ENCODE data around the gene SZT2.

Gene SZT2

DNA sequence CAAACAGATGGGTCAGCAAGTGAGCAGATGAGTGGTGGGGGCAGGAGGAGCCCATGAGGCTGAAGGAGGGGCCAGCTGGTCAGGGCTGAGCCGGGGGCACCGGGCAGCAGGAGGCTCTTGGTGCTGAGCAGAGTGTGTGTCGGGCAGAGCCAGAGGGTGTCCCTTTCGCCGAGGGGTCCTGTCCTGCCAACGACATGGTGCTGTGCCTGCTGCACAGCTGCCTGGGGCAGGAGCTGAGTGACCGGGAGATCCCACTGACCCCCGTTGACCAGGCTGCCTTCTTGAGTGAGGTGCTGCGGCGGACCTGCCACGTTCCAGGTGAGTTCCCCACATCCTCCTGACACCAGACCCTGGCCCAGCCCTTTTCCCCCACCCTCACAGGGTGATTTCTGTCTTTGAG is 36.5 kb downstream of the SZT2 start:
- DNase-seq = no peak

DNA sequence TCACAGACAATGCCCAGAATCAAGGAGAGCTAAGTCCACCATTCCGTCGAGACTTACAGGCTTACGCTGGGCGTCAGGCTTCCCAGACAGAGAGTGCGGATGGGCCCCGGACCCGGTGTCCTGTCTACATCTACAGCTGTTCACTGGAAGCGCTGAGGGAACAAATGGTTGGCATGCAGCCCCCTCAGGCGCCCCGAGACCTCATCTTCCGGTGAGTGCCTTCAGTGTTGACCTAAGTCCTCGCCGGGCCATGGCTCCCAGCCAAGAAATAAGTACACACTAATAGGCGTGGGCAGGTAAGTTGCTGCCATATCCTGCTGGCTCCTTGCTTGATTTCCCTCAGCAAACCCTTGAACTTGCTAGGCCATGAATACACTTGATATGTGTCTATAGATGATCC is 37.8 kb downstream of the SZT2 start:
- DNase-seq = no peak

GRCh38 chr1:43427941-43428340 is 38.2 kb downstream of the SZT2 start:
- DNase-seq = no peak

GRCh38 chr1:43430831-43431230 is 41.1 kb downstream of the SZT2 start:
- DNase-seq = no peak

GRCh38 chr1:43431676-43432075 is 42.0 kb downstream of the SZT2 start:
- DNase-seq = no peak

- DNase-seq = no peak
These were observed 42.6 kb downstream of the SZT2 start for GRCh38 chr1:43432171-43432860.

GRCh38 chr1:43432907-43433306 is 43.2 kb downstream of the SZT2 start:
- no peak for DNase-seq

DNA sequence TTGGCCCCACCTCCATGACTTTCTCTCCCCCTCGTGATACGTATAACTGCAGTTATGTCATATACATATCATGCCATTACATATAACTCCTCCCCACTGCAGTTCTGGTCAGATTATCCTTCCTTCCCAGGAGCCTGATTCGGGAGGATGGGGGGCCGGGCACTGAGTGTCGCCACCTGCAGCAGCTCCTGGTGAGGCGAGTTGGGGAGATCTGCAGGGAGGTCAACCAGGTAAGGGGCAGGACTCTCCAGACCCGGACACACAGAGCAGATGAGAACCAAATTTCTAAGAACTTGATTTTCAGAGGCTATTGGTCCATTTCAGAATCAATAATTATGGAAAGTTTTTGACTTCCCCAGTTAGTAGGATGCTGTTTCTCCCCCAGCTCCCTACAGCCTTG is 44.6 kb downstream of the SZT2 start:
- no peak for DNase-seq

DNA sequence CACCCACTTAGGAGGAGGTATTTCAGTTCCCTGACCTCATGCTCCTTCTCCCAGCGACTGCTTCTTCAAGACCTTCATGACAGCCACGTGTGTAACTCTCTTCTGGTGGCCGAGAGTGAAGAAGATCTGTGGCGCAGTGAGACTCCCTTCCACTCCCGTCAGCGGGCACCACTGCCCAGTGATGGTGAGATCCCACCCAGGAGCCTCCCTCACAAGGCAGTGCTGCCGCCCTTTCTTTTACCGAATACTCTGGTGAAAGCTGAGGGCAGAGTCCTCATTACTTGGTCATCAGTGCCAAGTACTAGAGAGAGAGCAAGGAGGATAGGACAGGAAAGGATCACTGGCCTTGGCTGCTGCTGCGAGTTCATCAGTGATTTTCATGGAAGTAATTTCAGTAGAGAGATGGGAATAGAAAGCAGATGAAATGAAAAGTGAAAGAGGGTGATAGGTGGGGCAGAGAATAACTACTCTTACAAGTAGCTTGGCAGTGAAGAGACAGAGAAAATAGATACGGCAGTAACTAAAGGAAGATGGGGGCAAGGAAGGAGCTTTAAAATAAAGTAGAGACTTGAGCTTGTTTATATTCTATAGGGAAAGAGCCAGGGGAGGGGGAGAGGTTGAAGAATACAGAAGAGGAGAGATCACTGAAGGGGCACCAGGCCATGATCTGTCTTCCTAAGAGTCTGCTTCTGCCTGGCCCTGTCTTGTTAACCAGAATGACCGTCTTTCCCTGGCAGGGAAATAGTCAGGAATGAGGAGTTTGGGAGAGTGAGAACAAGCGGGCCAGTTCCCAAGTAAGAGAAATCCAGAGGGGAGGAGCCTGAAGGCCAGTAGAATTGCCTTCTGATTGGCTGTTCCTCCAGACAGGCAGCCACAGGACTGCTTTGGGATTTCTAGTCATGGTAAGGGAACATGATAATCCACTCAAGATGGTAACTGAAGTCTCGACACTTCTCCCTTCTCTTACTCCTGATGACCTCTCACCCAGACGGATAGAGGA is 45.7 kb downstream of the SZT2 start:
- DNase-seq = no peak

GRCh38 chr1:43436371-43436770 is 46.7 kb downstream of the SZT2 start:
- no peak for DNase-seq

DNA sequence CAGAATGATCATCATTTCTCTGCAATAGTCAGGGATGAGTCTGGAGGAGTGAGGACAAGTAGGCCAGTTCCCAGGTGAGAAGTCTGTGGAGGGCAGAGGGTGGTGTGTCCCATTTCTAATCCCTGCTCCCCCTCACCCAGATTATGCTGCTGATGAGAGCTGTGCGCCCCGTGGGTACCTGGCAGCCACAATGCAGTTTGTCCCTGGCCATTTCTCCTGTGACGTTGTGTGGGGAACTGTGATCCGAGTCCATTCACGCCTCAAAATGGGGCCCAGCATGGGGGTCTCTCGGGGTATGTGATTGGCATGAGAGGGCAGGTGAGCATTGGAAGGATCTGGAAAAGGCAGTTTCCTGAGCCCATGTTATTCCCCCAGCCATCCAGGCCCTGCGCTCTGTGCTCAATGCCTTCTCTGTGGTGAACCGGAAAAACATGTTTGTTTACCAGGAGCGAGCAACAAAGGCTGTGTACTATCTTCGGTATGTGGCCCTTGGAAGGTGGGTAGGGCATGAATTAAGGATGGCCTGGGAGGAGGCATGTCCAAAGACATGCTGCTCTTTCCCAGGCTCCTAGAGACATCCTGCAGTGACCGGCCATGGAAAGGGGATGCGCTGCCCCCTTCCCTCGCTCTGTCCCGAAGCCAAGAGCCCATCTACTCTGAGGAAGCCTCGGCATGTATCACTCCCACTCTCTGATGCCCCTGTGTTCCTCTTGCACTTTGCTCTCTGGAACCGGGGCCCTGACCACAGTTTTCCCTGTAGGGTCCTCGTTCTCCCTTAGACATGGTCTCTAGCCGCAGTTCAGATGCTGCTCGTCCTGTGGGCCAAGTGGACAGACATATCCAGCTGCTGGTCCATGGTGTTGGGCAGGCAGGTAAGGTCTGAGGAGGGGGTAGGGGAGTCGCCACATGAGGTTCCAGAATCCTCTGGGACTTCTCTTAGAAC is 47.6 kb downstream of the SZT2 start:
- no peak for DNase-seq

GRCh38 chr1:43438006-43438405 is 48.3 kb downstream of the SZT2 start:
- DNase-seq = no peak

DNA sequence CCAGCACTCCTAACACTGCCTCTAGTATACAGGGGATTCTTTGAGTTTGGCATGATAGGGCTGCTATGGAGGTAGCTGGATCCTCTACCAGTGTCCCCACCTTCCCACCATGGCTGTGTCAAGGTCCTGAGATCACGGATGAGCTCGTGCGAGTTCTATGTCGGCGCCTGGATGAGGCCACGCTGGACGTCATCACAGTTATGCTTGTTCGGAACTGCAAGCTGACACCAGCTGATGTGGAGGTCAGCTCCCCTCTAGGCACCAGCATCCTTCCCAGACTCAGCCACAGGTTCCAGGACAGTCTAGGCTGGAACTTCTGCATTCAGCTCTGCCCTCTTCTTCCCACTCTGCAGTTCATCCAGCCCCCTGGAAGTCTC is 48.9 kb downstream of the SZT2 start:
- DNase-seq = no peak

GRCh38 chr1:43438953-43439581 is 49.4 kb downstream of the SZT2 start:
- no peak for DNase-seq

GRCh38 chr1:43439781-43440180 is 50.1 kb downstream of the SZT2 start:
- DNase-seq = no peak

DNA sequence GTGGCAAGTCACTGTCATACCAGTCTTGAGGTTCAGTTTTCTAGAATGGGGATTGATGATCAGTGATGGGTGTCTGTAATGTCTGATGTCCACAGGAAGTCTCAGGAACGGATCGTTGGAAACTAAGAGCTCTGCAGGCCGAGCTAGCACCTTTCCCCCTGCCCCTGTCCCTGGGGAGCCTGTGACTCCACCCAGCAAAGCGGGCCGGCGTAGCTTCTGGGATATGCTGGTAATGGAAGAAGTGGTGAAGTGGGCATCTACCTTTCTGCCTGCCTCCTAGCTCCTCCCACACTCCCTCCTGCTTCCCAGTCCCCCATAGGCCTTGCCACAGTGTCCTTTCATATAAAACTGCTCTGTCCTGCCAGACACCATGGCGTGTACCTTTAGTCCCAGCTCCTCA is 50.7 kb downstream of the SZT2 start:
- no peak for DNase-seq

DNA sequence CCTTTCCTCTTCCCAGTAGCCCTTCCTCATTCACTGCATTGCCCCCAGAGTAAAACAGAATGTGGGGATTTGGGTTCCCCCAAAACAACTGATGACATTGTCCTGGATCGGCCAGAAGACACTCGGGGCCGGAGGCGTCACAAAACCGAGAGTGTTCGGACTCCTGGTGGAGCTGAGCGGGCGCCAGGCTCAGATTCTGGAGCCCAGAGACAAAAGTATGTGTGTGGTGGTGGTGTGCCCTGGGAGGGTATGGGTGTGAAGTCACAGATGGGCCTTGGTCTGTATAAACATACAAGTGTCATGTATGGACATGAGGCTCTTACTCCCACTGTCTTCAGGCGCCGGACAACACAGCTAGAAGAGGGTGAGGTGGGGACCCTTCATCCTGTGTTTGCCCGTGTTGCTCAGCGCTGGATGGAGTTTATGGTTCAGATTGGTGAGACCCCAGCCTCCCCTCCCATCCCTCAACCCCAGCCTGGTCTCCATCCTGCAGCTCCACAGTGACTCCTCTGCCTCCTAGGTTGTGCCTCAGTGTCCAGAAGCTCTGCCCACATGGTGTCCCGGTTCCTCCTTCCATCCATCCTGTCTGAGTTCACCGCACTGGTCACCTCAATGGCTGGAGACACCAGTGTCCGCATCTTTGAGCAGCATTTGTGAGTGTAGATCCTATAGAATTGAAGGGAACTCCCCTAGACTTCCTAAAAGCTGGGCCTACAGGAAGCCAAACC is 51.6 kb downstream of the SZT2 start:
- DNase-seq = no peak

DNA sequence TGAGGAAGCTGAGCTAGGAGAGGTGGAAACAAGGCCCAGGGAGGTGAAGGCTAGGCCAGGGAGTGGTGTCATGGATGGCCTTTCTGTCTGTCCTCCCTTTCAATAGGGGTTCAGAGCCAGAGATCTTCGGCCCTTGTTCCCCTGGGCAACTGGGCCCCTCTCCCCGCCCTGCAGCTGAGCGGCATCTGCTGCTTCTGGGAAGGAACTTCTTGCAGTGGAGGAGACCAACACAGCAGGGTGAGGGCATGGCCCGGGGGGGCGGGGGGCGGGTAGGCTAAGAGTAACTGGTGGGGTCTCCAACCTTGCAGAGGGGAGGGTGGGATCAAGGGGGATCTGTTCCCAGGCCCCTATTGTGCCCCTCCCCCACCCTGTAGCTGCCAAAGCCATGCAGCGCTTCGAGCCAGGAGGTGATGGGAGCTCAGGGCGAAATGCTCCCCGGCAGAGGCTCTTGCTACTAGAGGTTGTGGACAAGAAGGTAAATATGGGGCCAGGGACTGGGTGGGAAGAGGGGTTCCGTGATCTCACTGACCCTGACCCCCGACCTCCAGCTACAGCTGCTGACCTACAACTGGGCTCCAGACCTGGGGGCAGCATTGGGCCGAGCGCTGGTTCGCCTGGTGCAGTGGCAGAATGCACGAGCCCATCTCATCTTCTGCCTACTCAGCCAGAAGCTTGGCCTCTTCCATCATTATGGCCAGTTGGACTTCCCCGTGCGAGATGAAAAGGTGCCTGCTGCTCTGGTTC is 52.4 kb downstream of the SZT2 start:
- DNase-seq = no peak

DNA sequence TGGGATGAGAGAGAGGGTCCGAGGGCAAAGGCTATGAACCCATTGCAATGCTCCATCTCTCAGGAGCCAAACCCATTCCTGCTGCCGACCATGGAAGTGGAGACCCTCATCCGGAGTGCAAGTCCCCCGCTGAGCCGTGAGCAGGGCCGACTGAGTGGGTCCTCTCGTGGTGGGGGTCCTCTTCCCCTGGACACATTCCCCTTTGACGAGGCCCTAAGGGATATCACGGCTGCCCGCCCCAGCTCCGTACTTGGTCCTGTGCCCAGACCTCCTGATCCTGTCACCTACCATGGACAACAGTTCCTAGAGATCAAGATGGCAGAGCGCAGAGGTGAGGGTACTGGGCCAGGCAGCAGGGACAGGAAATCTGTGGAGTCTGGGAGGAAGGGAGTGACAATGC is 53.1 kb downstream of the SZT2 start:
- no peak for DNase-seq

- DNase-seq = no peak
These were observed 53.7 kb downstream of the SZT2 start for GRCh38 chr1:43443197-43443946.

Measured in NCI-H526 treated with DMSO at 0.1 percent for 48 hours (cell line).